OCI-LY7 (cell line): ENCODE measurements around the gene TMIE.

Experiments used
- EZH2phosphoT487 ChIP-seq: fragments of 200-600 bp; sonication (generic); IDR thresholded peaks from 2 replicates; pipeline ENCODE4 v1.6.1; 2018; ENCODE audit warnings: low read depth, borderline replicate concordance, mild to moderate bottlenecking, mixed run types, antibody characterized with exemption, low read length, moderate library complexity, mixed read lengths
- TF ChIP-seq, protein P1 (sequence below): fragments of 200-600 bp; sonication (generic); conservative IDR thresholded peaks from 2 replicates; pipeline ENCODE4 v1.5.1; 2014; ENCODE audit warnings: mild to moderate bottlenecking, antibody characterized with exemption, low read length, moderate library complexity, mixed read lengths

DNA sequence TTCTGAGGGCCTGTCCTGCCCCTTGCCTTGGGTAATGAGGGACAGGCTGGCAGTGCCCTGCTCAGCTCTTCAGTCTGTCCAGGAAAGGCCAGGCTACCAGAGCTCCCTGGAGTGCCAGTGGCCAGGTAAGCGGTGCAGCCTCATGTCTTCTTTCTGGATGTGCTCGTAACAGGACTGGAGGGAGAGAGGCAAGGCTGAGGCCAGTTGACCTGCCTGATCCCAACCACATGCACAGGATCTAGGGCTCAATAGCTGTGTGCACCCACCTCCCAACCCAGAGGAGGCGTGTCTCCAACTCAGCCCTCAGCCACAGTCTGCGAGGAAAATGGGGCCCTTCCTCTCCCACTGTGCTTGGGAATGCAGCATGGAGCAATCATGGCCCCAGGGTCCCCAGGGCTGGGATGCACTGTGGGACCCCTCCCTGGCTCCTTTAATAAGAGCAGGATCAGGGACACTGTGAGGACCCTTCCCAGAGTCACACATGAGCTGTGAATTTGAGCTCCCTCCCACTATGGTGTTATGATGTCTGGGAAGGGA lies 30.2 kb upstream of the TMIE start:
- TF ChIP-seq, protein P1, sequence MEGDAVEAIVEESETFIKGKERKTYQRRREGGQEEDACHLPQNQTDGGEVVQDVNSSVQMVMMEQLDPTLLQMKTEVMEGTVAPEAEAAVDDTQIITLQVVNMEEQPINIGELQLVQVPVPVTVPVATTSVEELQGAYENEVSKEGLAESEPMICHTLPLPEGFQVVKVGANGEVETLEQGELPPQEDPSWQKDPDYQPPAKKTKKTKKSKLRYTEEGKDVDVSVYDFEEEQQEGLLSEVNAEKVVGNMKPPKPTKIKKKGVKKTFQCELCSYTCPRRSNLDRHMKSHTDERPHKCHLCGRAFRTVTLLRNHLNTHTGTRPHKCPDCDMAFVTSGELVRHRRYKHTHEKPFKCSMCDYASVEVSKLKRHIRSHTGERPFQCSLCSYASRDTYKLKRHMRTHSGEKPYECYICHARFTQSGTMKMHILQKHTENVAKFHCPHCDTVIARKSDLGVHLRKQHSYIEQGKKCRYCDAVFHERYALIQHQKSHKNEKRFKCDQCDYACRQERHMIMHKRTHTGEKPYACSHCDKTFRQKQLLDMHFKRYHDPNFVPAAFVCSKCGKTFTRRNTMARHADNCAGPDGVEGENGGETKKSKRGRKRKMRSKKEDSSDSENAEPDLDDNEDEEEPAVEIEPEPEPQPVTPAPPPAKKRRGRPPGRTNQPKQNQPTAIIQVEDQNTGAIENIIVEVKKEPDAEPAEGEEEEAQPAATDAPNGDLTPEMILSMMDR = no peak
- TF ChIP-seq EZH2phosphoT487 = no peak
